HG02588 (cell line): ENCODE data around the gene CCT3.

Experiments
- ATAC-seq: cut with Tn5 transposase; IDR thresholded peaks from one replicate; pipeline ENCODE4 v1.9.1; 2021; ENCODE audit warnings: mild to moderate bottlenecking, moderate library complexity; ENCODE audit not compliant: unreplicated experiment

CCT3 gene

GRCh38 chr1:156282479-156283222, 55.4 kb downstream of the CCT3 start, which contains the start of gene SMG5:
Gene SMG5, minus strand, starts transcription at chr1:156282825. Its CDS starts 145 bp downstream, at chr1:156282680.
- ATAC-seq, result peak; percentile 80

GRCh38 chr1:156281693-156282478, 56.2 kb downstream of the CCT3 start:
- ATAC-seq, result no peak

- peak; percentile 39 for ATAC-seq
Measured at GRCh38 chr1:156281281-156281680, 56.8 kb downstream of the CCT3 start.

- no peak for ATAC-seq
Measured at GRCh38 chr1:156279837-156280236, 58.3 kb downstream of the CCT3 start.

GRCh38 chr1:156276966-156277381, 61.1 kb downstream of the CCT3 start:
- ATAC-seq, result no peak

- no peak for ATAC-seq
Measured at GRCh38 chr1:156276532-156276931, 61.6 kb downstream of the CCT3 start.

GRCh38 chr1:156270314-156270713, 67.8 kb downstream of the CCT3 start:
- ATAC-seq, result no peak

GRCh38 chr1:156268336-156268735, 69.8 kb downstream of the CCT3 start:
- ATAC-seq, result no peak

- ATAC-seq, result no peak
Measured at GRCh38 chr1:156266051-156266450, 72.0 kb downstream of the CCT3 start.

GRCh38 chr1:156263288-156263655, 74.8 kb downstream of the CCT3 start:
- no peak for ATAC-seq

- no peak for ATAC-seq
Measured at GRCh38 chr1:156262461-156263287, 75.4 kb downstream of the CCT3 start.

GRCh38 chr1:156260896-156261295, 77.2 kb downstream of the CCT3 start:
- ATAC-seq, result no peak

- ATAC-seq, result no peak
Measured at GRCh38 chr1:156259805-156260204, 78.3 kb downstream of the CCT3 start.
